BE2C (cell line): ENCODE data around the gene PSMA6.
A peak's percentile ranks its signal among the peaks of the same experiment; 100 is the strongest.
"Not testable (repeated sequence)": the region's sequence is repeated elsewhere in the genome, so short reads cannot be mapped to it uniquely, and the experiment has no call there.

Experiments
- DNase-seq: peaks from one replicate; pipeline ENCODE4 v3.0.0-alpha.2; 2020
- H3K27me3 ChIP-seq: fragments of 250-450 bp; sonication (Bioruptor Pico); 2 replicates; pipeline ENCODE4 v1.5.1; 2020; ENCODE audit warnings: mild to moderate bottlenecking
- H3K36me3 ChIP-seq: fragments of 250-450 bp; sonication (Bioruptor Pico); 2 replicates; pipeline ENCODE4 v1.5.1; 2020; ENCODE audit warnings: mild to moderate bottlenecking
- H3K4me1 ChIP-seq: fragments of 250-450 bp; sonication (Bioruptor Pico); 2 replicates; pipeline ENCODE4 v1.5.1; 2020
- H3K4me3 ChIP-seq: 2 replicates; pipeline ENCODE4 v1.5.1; 2011; ENCODE audit warnings: low read depth, low read length
- H3K9me3 ChIP-seq: fragments of 250-450 bp; sonication (Bioruptor Pico); 2 replicates; pipeline ENCODE4 v1.5.1; 2020
- TF ChIP-seq, protein P1 (sequence below): IDR thresholded peaks from 2 replicates; pipeline ENCODE4 v1.5.1; 2012; ENCODE audit warnings: mild to moderate bottlenecking, low read depth, low read length

The PSMA6 gene

DNA sequence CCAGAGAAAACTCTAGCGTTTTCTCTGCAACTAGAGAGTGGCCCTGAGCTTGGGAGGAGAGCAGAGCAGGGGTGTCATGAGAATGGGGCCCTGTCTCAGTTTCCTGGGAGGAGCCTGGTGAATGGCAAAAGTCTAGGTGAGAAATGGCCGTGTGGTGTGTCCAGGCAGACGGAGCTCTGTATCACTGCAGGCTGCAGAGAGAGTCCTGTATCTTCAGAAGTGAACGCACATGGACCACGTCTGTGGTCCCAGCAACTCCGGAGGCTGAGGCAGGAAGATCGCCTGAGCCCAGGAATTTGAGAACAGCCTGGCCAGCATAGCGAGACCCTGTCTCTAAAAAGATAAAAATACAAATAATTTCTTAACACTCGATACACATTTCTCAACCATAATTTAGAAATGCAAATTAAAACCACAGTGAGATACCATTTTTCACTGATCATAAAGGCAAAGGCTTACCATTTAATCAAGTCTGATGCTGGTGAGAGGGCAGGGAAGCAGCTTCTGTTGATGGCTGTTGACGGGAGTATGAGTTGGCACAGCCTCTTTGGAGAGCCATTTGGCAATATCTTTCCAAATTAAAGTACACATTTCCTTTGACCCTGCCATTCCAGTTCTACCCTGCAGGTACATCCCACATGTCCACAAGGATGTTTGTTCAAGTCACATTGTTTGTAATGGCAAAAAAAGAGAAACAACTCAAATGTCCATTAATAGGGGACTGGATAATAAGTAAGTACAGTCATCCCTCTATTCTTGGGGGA lies 61.4 kb downstream of the PSMA6 start:
- H3K36me3 ChIP-seq = no peaks in the 10 kb centered on the region
- no peak for DNase-seq
- no peaks in the 10 kb centered on the region for H3K27me3 ChIP-seq
- H3K4me3 ChIP-seq = no peak overlapping the region
- TF ChIP-seq, protein P1, sequence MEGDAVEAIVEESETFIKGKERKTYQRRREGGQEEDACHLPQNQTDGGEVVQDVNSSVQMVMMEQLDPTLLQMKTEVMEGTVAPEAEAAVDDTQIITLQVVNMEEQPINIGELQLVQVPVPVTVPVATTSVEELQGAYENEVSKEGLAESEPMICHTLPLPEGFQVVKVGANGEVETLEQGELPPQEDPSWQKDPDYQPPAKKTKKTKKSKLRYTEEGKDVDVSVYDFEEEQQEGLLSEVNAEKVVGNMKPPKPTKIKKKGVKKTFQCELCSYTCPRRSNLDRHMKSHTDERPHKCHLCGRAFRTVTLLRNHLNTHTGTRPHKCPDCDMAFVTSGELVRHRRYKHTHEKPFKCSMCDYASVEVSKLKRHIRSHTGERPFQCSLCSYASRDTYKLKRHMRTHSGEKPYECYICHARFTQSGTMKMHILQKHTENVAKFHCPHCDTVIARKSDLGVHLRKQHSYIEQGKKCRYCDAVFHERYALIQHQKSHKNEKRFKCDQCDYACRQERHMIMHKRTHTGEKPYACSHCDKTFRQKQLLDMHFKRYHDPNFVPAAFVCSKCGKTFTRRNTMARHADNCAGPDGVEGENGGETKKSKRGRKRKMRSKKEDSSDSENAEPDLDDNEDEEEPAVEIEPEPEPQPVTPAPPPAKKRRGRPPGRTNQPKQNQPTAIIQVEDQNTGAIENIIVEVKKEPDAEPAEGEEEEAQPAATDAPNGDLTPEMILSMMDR = no peak
- no peaks in the 10 kb centered on the region for H3K9me3 ChIP-seq
- H3K4me1 ChIP-seq = peaks cover 6% of the 10 kb centered on the region; the same call in 1 of the 2 replicates

DNA sequence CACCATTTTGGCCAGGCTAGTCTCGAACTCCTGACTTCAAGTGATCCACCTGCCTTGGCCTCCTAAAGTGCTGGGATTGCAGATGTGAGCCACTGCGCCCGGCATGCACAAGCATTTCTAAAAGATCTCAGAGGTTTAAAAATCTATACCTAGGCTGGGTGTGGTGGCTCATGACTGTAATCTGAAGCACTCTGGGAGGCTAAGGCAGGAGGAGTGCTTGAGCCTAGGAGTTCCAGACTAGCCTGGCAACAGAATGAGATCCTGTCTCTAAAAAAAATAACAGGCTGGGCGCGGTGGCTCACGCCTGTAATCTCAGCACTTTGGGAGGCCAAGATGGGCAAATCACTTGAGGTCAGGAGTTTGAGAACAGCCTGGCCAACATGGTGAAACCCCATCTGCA lies 63.1 kb downstream of the PSMA6 start:
- H3K36me3 ChIP-seq, DNase-seq, H3K4me1 ChIP-seq, H3K9me3 ChIP-seq, H3K4me3 ChIP-seq, H3K27me3 ChIP-seq: not testable (repeated sequence)

DNA sequence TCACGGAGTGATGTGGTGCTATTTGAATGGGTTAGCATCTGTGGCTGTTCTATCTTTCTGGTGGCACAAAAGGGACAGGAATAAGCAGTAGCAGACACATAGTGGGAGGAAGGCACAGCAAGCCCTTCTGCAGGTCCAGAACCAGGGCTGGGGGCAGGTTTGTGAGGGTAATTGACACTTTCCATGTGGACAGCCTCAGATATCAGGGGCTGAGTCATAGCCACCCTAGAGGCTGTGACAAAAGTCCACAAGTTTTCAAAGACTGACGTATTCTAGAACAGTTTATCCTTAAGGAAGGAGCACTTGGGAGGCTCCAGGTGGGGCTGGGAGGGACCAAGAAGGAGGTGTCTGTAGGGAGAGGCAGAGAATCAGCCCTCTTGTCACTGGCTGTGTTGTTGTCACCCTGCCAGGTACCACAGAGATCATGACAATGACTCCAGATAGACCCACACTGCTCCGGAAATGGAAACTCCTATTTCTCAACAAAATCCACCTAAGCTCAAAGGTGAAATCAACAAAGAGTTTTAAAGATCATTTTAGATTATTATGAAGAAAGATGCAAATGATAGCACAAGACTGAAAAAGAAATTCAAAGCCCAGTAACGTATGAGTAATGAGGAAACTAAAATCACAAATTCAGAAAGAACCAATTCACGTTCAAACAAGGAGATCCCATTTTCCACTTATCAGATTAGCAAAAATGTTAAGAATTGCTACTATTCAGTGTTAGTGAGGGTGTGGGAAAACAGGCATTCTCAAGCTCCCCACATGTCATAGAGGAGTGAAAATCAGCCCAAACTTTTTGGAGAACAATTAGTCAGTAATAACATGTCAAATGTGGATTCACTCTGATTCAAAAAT lies 64.0 kb downstream of the PSMA6 start:
- Histone ChIP-seq H3K36me3 (no peaks in the 10 kb centered on the region), H3K4me1 (peaks cover 6% of the 10 kb centered on the region; the same call in 1 of the 2 replicates), H3K9me3 (no peaks in the 10 kb centered on the region), H3K4me3 (no peak overlapping the region), H3K27me3 (no peaks in the 10 kb centered on the region)
- TF ChIP-seq, protein P1 = no peak
- peak; percentile 37 for DNase-seq

DNA sequence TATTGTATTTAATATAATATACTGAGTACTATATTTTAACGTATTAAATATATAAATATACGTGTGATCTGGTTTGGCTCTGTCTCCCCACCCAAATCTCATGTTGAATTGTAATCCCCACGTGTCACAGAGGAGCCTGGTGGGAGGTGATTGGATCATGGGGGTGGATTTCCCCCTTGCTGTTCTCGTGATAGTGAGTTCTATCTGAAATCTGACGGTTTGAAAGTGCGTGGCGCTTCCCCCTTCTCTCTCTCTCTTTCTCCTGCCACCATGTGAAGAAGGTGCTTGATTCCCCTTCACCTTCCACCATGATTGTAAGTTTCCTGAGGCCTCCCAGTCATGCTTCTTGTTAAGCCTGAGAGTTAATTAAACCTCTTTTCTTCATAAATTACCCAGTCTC lies 67.5 kb downstream of the PSMA6 start:
- not testable (repeated sequence) for H3K36me3 ChIP-seq, H3K4me1 ChIP-seq

DNA sequence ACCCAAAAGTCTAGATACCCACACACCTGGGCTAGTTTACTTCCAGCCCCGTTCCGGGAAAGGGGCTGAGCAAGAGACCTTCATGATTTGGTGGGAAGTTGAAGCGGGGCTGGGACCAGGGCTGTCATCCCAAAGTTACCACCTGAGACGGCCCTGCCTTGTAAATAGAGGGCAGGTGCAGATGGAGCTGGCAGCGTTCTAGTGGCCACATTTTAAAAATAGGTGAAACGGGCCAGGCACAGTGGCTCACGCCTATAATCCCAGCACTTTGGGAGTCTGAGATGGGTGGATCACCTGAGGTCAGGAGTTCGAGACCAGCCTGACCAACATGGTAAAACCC lies 68.9 kb downstream of the PSMA6 start:
- no peaks in the 10 kb centered on the region for H3K27me3 ChIP-seq
- DNase-seq = no peak
- no peak overlapping the region for H3K4me3 ChIP-seq
- no peaks in the 10 kb centered on the region for H3K9me3 ChIP-seq
- no peaks in the 10 kb centered on the region for H3K36me3 ChIP-seq
- TF ChIP-seq, protein P1 = no peak
- H3K4me1 ChIP-seq = peaks cover 2% of the 10 kb centered on the region; the same call in 1 of the 2 replicates

More for the DNA sequence above, 67.5 kb downstream of the PSMA6 start:
- not testable (repeated sequence) for H3K9me3 ChIP-seq, DNase-seq, H3K4me3 ChIP-seq, H3K27me3 ChIP-seq

DNA sequence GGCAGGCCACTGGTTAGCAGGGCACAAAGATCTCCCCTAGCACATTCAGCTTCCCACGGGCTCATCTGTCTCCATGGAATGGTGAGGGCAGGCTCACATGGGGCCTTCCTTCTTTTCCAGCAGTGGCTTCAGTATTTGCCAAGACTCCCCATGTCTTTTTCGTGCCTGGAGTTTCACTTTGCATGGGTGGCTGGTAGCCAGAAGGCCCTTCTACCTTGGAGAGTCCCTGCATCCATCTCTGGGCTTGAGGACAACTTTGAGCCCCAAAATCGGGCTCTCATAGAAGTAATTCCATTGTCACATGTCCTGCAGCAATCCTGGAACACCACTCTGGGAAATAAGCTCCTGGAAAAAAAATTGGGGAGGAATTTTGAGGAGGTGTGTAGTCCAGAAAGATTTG lies 70.3 kb downstream of the PSMA6 start:
- Histone ChIP-seq H3K4me3 (no peak overlapping the region), H3K27me3 (no peaks in the 10 kb centered on the region), H3K4me1 (no peaks in the 10 kb centered on the region), H3K9me3 (no peaks in the 10 kb centered on the region), H3K36me3 (no peaks in the 10 kb centered on the region)
- TF ChIP-seq, protein P1 = no peak
- DNase-seq = no peak

DNA sequence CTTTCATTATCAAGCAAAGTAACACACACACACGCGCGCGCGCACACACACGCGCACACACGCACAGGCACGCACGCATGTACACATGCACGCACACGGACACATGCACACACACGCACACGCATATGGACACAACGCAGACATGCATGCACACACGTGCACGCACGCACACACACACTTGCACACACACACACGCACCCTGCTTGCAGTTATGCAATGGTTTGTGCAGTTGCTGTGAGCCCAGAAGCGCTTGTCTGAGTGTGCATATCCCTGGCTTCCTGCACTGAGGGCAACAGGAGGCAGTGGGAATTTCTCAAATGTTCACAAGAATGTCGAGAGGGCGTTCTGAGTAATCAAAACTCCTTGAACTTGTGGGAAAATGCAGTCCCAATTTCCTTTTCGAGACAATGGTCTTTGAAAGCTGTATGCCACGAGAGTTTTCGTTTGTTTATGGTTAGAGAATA lies 70.8 kb downstream of the PSMA6 start:
- Histone ChIP-seq H3K27me3 (no peaks in the 10 kb centered on the region), H3K9me3 (no peaks in the 10 kb centered on the region), H3K4me1 (no peaks in the 10 kb centered on the region), H3K4me3 (no peak overlapping the region), H3K36me3 (no peaks in the 10 kb centered on the region)
- DNase-seq = no peak
- TF ChIP-seq, protein P1 = no peak
